Gastrocnemius medialis (tissue), 4 donors: ENCODE results near the gene STX3.

ENCODE experiments used
- POLR2A ChIP-seq, 2 donors: fragments of 450-650 bp; IDR thresholded peaks; one replicate each; pipeline ENCODE4 v1.6.1; 2017; ENCODE audit warnings: antibody characterized with exemption in 2 of 2, mild to moderate bottlenecking in 2 of 2, moderate library complexity in 2 of 2
- TF ChIP-seq, protein P1 (sequence below), 5 experiments: fragments of 450-650 bp in 3 of 5; fragments of 200-600 bp in 2 of 5; sonication (generic) in 2 of 5; IDR thresholded peaks in 4 of 5; conservative IDR thresholded peaks in 1 of 5; 1 replicate in 4 of 5; 2 replicates in 1 of 5; pipeline ENCODE4 v1.5.1; 2016 to 2019; ENCODE audit warnings: antibody characterized with exemption in 5 of 5, mild to moderate bottlenecking in 3 of 5, moderate library complexity in 3 of 5

DNA sequence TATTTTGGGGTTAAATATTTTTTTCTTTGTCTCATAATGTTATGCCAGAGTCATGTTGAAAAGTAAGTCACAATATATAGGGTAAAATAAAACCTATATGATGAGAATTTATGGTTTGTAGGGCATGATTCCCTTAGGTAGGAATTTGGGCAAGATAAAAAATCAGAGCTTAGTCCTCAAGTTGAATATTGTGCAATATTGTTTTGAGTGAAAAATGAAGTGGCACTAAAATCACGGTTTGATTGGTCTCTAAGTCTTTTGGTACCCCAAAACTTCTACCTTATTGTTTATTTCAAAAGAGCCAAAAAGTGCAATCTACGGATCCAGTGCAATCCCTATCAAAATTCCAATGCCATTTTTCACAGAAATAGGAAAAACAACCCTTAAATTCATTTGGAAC lies 57.0 kb downstream of the STX3 start:
- TF ChIP-seq POLR2A (IDR thresholded peaks at IDR 0.05), result no peak
- TF ChIP-seq, protein P1, sequence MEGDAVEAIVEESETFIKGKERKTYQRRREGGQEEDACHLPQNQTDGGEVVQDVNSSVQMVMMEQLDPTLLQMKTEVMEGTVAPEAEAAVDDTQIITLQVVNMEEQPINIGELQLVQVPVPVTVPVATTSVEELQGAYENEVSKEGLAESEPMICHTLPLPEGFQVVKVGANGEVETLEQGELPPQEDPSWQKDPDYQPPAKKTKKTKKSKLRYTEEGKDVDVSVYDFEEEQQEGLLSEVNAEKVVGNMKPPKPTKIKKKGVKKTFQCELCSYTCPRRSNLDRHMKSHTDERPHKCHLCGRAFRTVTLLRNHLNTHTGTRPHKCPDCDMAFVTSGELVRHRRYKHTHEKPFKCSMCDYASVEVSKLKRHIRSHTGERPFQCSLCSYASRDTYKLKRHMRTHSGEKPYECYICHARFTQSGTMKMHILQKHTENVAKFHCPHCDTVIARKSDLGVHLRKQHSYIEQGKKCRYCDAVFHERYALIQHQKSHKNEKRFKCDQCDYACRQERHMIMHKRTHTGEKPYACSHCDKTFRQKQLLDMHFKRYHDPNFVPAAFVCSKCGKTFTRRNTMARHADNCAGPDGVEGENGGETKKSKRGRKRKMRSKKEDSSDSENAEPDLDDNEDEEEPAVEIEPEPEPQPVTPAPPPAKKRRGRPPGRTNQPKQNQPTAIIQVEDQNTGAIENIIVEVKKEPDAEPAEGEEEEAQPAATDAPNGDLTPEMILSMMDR (IDR thresholded peaks at IDR 0.05 in 4 of 5, conservative IDR thresholded peaks at IDR 0.05 in 1 of 5), result no peak
